ENCODE measurements around the gene IFFO2. TPM values are rescaled to one million over a fixed set of nuclear protein-coding genes. Genes with fewer than 3 reads are reported as not detected.

The IFFO2 gene
- total and polyA plus RNA-seq, 2 donors (not counting 3 experiments of a cell fraction or from before 2014, with no cell fraction given) = 31.1 to 31.3 TPM

- DNase-seq (ENCODE audit: low read depth, low spot score) = no peak
- TF ChIP-seq CTCF (IDR thresholded peaks at IDR 0.05; ENCODE audit: extremely low read depth in 1 of 2, insufficient read depth in 1 of 2, low read depth in 1 of 2, low read length in 2 of 2) = no peak
- no peak for TF ChIP-seq MYC (IDR thresholded peaks at IDR 0.05; ENCODE audit: low read depth, low read length)
- no peak for TF ChIP-seq POLR2A (IDR thresholded peaks at IDR 0.05; ENCODE audit: low read depth, low read length)
- no peak for TF ChIP-seq POLR2AphosphoS5 (IDR thresholded peaks at IDR 0.05; ENCODE audit: insufficient read depth, low read depth, low read length)
- no peak for TF ChIP-seq JUN (IDR thresholded peaks at IDR 0.05; ENCODE audit: borderline replicate concordance, insufficient read depth, insufficient read length, low read depth)
- TF ChIP-seq FOS (IDR thresholded peaks at IDR 0.05; ENCODE audit: borderline replicate concordance, insufficient read depth, low read length) = no peak
- no peak for TF ChIP-seq MAX (IDR thresholded peaks at IDR 0.05; ENCODE audit: insufficient read depth, insufficient read length)
- no peak for TF ChIP-seq EZH2 (IDR thresholded peaks at IDR 0.05; ENCODE audit: borderline replicate concordance, low read depth, low read length, severe bottlenecking)
- TF ChIP-seq GATA2 (IDR thresholded peaks at IDR 0.05; ENCODE audit: insufficient read depth, insufficient read length, low read depth, low read length) = no peak
- no peak overlapping the region for H3K27ac ChIP-seq (ENCODE audit: insufficient read depth, low read depth, low read length)
- FAIRE-seq = no peak
- dilution Hi-C loops (cut with MboI; ENCODE audit: extremely low pct_ligation_motif_present, low sequenced_read_pairs) = no loop called here
- no peak overlapping the region for H3K9ac ChIP-seq (replicated peaks; ENCODE audit: extremely low read depth, insufficient read depth, low read length)
- H3K9me1 ChIP-seq (replicated peaks; ENCODE audit: control insufficient read depth, extremely low read depth, insufficient read depth, low read length) = no peaks in the 10 kb centered on the region
- no peaks in the 10 kb centered on the region for H4K20me1 ChIP-seq (replicated peaks; ENCODE audit: control insufficient read depth, extremely low read depth, insufficient read depth, low read length)
- no peak overlapping the region for H3K4me2 ChIP-seq (ENCODE audit: insufficient read depth, low read length)
- CTCF ChIA-PET = interaction anchor here (3.5 to 5.2 kb wide), 2 partner anchors 214 to 232 kb away, joined by 40 to 114 read pairs; no protein-coding TSS in a partner anchor
- H3K4me3 ChIP-seq (replicated peaks in 1 of 3; ENCODE audit: insufficient read depth in 1 of 3, low read depth in 1 of 3, low read length in 3 of 3) = no peak overlapping the region
- H3K27me3 ChIP-seq (ENCODE audit: control insufficient read depth in 2 of 2, insufficient read depth in 2 of 2, low read length in 2 of 2) = no peaks in the 10 kb centered on the region
- no peak overlapping the region for H2AFZ ChIP-seq (ENCODE audit: low read depth, low read length)
- POLR2A ChIA-PET = no interaction called here
- BruUV-seq (replicated peaks) = no TSS peak
- peaks cover 0 to 4% of the 10 kb centered on the region in 2 experiments for H3K36me3 ChIP-seq (ENCODE audit: control insufficient read depth in 2 of 2, extremely low read depth in 1 of 2, insufficient read depth in 2 of 2, low read length in 2 of 2)
- H3K9me3 ChIP-seq (replicated peaks; ENCODE audit: control insufficient read depth, insufficient read depth, low read length) = no peaks in the 10 kb centered on the region
- H3K79me2 ChIP-seq (ENCODE audit: control insufficient read depth, insufficient read depth, low read length) = no peaks in the 10 kb centered on the region
- H3K4me1 ChIP-seq (ENCODE audit: control insufficient read depth, extremely low read depth, insufficient read depth, low read length) = no peaks in the 10 kb centered on the region
- intact Hi-C loops (cut with micrococcal nuclease) = no loop called here
Measured at GRCh38 chr1:18881642-18882431, 74.6 kb downstream of the IFFO2 start.
